ENCODE measurements around the gene UBAC1.

GRCh38 chr9:136003411-136004218 is 42.4 kb upstream of the UBAC1 start:
- TF ChIP-seq POLR2A (IDR thresholded peaks at IDR 0.05) = no peak
- no peak for TF ChIP-seq POLR2AphosphoS5 (IDR thresholded peaks at IDR 0.05; ENCODE audit: insufficient read depth in 1 of 2, low read depth in 1 of 2)
- TF ChIP-seq, protein P1, sequence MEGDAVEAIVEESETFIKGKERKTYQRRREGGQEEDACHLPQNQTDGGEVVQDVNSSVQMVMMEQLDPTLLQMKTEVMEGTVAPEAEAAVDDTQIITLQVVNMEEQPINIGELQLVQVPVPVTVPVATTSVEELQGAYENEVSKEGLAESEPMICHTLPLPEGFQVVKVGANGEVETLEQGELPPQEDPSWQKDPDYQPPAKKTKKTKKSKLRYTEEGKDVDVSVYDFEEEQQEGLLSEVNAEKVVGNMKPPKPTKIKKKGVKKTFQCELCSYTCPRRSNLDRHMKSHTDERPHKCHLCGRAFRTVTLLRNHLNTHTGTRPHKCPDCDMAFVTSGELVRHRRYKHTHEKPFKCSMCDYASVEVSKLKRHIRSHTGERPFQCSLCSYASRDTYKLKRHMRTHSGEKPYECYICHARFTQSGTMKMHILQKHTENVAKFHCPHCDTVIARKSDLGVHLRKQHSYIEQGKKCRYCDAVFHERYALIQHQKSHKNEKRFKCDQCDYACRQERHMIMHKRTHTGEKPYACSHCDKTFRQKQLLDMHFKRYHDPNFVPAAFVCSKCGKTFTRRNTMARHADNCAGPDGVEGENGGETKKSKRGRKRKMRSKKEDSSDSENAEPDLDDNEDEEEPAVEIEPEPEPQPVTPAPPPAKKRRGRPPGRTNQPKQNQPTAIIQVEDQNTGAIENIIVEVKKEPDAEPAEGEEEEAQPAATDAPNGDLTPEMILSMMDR (IDR thresholded peaks at IDR 0.05) = no peak

Data from vagina (tissue), 2 donors.